NCI-H524 treated with DMSO at 0.1 percent for 48 hours (cell line): ENCODE data around the gene POLN.
A peak's percentile ranks its signal among the peaks of the same experiment; 100 is the strongest.

Experiments used
- DNase-seq: peaks from one replicate; lab custom pipeline; 2025; lab: John Stamatoyannopoulos, UW

The POLN gene

GRCh38 chr4:2241410-2242353, at the start of gene POLN, which contains the start of gene HAUS3:
POLN (minus strand) TSS chr4:2242121; CDS start chr4:2229231, 12,890 bp downstream.
HAUS3 (minus strand) TSS chr4:2242121; CDS start chr4:2240946, 1,175 bp downstream.
- peak; percentile 57 for DNase-seq

GRCh38 chr4:2290974-2291704, 49.2 kb upstream of the POLN start:
- no peak for DNase-seq

- DNase-seq = no peak
These were observed 48.6 kb upstream of the POLN start for GRCh38 chr4:2290488-2290887.

GRCh38 chr4:2289955-2290333, 48.0 kb upstream of the POLN start:
- DNase-seq = no peak

GRCh38 chr4:2289311-2289954, 47.5 kb upstream of the POLN start:
- no peak for DNase-seq

GRCh38 chr4:2288051-2288541, 46.2 kb upstream of the POLN start:
- DNase-seq = no peak

- no peak for DNase-seq
These were observed 45.6 kb upstream of the POLN start for GRCh38 chr4:2287594-2287915.

- peak; percentile 25 for DNase-seq
These were observed 45.1 kb upstream of the POLN start for GRCh38 chr4:2286904-2287593.

- no peak for DNase-seq
These were observed 43.9 kb upstream of the POLN start for GRCh38 chr4:2285613-2286381.

- DNase-seq = no peak
These were observed 43.2 kb upstream of the POLN start for GRCh38 chr4:2284934-2285612.

GRCh38 chr4:2284161-2284933, 42.4 kb upstream of the POLN start:
- no peak for DNase-seq

GRCh38 chr4:2283199-2283711, 41.3 kb upstream of the POLN start:
- DNase-seq = no peak

- no peak for DNase-seq
These were observed 39.8 kb upstream of the POLN start for GRCh38 chr4:2281575-2282343.

GRCh38 chr4:2280531-2281300, 38.8 kb upstream of the POLN start:
- DNase-seq = no peak

GRCh38 chr4:2277956-2278355, 36.0 kb upstream of the POLN start:
- no peak for DNase-seq

GRCh38 chr4:2276581-2277325, 34.8 kb upstream of the POLN start:
- DNase-seq = no peak
